Lower leg skin (tissue), 4 donors: ENCODE measurements around the gene RPTOR. TPM values are rescaled to one million over a fixed set of nuclear protein-coding genes. Genes with fewer than 3 reads are reported as not detected.

Experiments used
- DNase-seq, 2 donors: peaks; one replicate each; pipeline ENCODE4 v3.0.0-alpha.2; 2019; ENCODE audit warnings: low spot score in 2 of 2
- H3K4me3 ChIP-seq: fragments of 200-600 bp; sonication (generic); 2 replicates; pipeline ENCODE4 v1.5.1; 2017; ENCODE audit warnings: mild to moderate bottlenecking, low read depth; ENCODE audit not compliant: poor library complexity, severe bottlenecking
- POLR2A ChIP-seq, 2 donors: fragments of 450-650 bp; IDR thresholded peaks; one replicate each; pipeline ENCODE4 v1.6.1; 2016 to 2017; ENCODE audit warnings: antibody characterized with exemption in 2 of 2, mild to moderate bottlenecking in 1 of 2, moderate library complexity in 1 of 2
- WGBS, 2 donors: methylation state at CpG; one replicate each; pipeline ENCODE4 v1.1.5; 2018; 5-methylcytosine and 5-hydroxymethylcytosine counted together
- intact Hi-C: fragments of 100-400 bp; cut with DNase I; formaldehyde crosslinking; loops from one replicate; pipeline ENCODE4 v1.15.0; 2023; ENCODE audit warnings: low total_unique reads
- total RNA-seq, 4 donors: library from RNA; depleted of rRNA; stranded (reverse); fragments of >200 nt; gene quantifications; one replicate each; pipeline ENCODE4 v1.1.0, GENCODE V29; 2016
- TF ChIP-seq, protein P1 (sequence below), 3 donors: fragments of 450-650 bp; IDR thresholded peaks; one replicate each; pipeline ENCODE4 v1.5.1; 2016; ENCODE audit warnings: antibody characterized with exemption in 3 of 3, mild to moderate bottlenecking in 3 of 3, moderate library complexity in 2 of 3

RPTOR gene
- total RNA-seq, 4 donors from 2014 or later: 30.7 to 68.2 (median 39.8) TPM

- intact Hi-C loops: no loop called here
- no peak overlapping the region for H3K4me3 ChIP-seq
- no peak for TF ChIP-seq POLR2A (IDR thresholded peaks at IDR 0.05)
- TF ChIP-seq, protein P1, sequence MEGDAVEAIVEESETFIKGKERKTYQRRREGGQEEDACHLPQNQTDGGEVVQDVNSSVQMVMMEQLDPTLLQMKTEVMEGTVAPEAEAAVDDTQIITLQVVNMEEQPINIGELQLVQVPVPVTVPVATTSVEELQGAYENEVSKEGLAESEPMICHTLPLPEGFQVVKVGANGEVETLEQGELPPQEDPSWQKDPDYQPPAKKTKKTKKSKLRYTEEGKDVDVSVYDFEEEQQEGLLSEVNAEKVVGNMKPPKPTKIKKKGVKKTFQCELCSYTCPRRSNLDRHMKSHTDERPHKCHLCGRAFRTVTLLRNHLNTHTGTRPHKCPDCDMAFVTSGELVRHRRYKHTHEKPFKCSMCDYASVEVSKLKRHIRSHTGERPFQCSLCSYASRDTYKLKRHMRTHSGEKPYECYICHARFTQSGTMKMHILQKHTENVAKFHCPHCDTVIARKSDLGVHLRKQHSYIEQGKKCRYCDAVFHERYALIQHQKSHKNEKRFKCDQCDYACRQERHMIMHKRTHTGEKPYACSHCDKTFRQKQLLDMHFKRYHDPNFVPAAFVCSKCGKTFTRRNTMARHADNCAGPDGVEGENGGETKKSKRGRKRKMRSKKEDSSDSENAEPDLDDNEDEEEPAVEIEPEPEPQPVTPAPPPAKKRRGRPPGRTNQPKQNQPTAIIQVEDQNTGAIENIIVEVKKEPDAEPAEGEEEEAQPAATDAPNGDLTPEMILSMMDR (IDR thresholded peaks at IDR 0.05): no peak
- 94 to 97% methylated on average over 19 to 24 of the region's 24 CpGs for WGBS, 2 donors
- DNase-seq: no peak
Observed at GRCh38 chr17:80888276-80889160, 343.9 kb downstream of the RPTOR start.

DNA sequence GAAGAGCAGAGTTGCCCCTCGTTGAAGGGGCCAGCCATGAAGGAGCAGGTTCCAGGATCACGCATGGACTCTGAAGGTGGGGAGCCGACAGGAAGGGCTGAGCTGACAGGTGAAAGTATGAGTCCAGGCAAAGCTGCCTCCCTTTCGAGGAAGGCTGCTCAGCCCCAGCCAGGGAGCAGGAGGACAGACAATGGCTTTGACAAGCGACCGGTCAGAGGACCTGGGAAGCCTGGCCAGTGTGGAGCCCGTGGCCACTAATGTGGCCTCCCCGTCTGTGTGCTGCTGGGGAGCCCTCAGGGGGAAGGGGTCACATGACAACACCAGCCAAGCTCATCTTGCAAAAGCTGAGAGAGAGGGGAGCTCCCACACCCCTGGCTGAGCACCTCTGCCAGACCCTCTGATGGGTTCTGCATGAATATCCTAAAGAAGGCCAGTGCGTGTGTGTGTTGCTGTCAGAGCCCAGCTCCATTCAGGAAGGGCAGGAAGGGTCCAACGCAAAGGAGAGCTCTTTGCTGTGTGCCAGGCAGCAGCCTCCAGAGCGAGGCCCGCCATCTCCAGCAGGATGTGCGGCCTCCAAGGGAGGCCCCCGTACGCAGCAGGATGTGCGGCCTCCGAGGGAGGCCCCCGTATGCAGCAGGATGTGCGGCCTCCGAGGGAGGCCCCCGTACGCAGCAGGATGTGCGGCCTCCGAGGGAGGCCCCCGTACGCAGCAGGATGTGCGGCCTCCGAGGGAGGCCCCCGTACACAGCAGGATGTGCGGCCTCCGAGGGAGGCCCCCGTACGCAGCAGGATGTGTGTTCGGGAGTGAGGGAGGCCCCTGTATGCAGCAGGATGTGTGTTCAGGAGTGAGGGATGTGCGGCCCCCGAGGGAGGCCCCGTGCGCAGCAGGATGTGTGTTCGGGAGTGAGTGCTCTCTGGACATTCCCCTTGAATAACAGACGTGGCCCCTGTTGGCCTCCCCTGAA, 344.9 kb downstream of the RPTOR start:
- TF ChIP-seq, protein P1 (IDR thresholded peaks at IDR 0.05): no peak
- no peak for TF ChIP-seq POLR2A (IDR thresholded peaks at IDR 0.05)
- H3K4me3 ChIP-seq: no peak overlapping the region
- DNase-seq: no peak
- WGBS, 2 donors: 89 to 92% methylated on average over 36 to 39 of the region's 40 CpGs
- intact Hi-C loops: no loop called here

GRCh38 chr17:80890196-80890920, 345.7 kb downstream of the RPTOR start:
- H3K4me3 ChIP-seq: no peak overlapping the region
- TF ChIP-seq, protein P1 (IDR thresholded peaks at IDR 0.05): no peak
- WGBS, 2 donors: 85 to 90% methylated on average over 31 of the region's 31 CpGs
- no peak for DNase-seq
- intact Hi-C loops: no loop called here

GRCh38 chr17:80890921-80891396, 346.3 kb downstream of the RPTOR start:
- 58 to 60% methylated on average over 18 of the region's 18 CpGs for WGBS, 2 donors
- H3K4me3 ChIP-seq: no peak overlapping the region
- TF ChIP-seq, protein P1 (IDR thresholded peaks at IDR 0.05): no peak
- TF ChIP-seq POLR2A (IDR thresholded peaks at IDR 0.05): no peak
- intact Hi-C loops: no loop called here
- no peak for DNase-seq

DNA sequence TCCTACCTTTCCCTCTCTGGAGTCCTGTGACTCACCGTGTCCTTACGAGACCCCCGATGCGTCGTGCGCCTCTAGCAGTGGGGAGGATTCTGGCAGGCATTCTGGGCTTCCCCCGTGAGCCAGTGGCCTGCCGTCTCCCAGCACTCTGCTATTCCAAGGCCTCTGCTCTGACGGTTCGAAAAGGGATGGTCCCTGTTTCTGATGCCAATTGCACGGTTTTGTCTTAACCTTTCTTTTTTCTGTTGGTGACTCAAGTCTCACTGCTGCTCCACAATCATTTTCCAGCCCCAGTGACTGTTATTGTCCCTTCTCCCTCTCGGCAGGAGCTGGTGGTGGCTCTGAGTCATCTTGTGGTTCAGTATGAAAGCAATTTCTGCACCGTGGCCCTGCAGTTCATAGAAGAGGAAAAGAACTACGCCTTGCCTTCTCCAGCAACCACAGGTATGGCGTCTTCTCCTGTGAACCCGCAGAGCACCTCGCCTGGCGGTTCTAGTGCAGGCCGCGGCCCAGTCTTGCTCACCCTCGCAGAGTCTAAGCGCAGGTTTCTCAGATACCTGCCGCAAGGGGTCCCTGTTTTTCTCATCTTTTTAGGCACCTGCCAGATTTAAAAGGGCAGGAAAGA, 346.9 kb downstream of the RPTOR start:
- TF ChIP-seq, protein P1 (IDR thresholded peaks at IDR 0.05): no peak
- TF ChIP-seq POLR2A (IDR thresholded peaks at IDR 0.05): no peak
- H3K4me3 ChIP-seq: no peak overlapping the region
- 45 to 57% methylated on average over 23 of the region's 23 CpGs for WGBS, 2 donors
- DNase-seq: peak in 1 of 2 donors; percentile 36
- intact Hi-C loops: no loop called here
